NCI-H82 treated with DMSO at 0.1 percent for 48 hours (cell line): ENCODE data around the gene USP35.

Experiments
- DNase-seq: peaks from one replicate; lab custom pipeline; 2025; ENCODE audit not compliant: unreplicated experiment; lab: John Stamatoyannopoulos, UW

Gene USP35

DNA sequence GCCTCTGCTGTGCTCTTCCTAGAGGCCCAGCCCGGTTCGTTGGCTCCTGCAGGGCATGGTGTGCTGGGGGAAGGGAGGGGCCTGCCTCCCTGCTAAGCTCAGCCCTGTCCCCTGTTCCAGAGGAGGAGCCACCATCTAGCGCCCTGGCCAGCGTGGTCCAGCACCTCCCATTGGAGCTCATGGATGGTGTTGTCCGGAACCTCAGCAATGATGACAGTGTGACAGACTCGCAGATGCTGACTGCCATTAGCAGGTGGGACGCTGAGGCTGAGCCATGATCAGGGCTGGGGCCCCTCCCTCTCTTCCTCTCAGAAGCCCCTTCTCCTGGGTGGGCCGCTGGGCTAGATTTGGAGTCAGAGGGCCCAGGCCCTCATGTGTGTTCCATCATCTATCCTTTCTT, 9.1 kb downstream of the USP35 start:
- DNase-seq = no peak

DNA sequence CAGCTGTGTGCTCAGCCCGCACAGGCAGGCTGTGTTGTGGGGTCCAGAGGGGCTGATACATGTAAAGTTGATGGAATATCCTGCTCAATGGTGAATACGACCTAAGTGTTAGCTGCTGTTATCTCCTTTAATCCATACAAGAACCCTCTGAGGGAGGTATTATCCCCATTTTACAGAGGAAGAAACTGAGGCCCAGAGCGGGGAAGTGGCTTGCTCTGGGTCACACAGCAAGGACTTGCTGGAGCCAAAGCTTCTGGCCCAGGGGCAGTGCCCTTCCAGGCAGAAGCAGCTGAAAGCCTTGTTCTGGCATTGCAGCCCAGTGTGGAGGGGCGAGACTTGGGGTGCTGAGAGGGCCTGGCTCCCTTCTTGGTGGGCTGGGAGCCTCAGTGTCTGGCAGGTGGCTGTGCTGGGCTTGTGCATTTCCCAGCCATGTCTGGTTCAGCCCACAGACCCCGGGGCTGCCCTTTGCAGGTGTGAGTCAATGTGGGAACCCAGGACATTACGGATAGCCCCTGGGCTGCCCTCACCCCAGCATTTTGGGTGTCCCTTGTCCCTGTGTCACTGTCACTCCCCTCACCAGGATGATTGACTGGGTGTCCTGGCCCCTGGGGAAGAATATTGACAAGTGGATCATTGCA, 10.4 kb downstream of the USP35 start:
- DNase-seq = no peak

DNA sequence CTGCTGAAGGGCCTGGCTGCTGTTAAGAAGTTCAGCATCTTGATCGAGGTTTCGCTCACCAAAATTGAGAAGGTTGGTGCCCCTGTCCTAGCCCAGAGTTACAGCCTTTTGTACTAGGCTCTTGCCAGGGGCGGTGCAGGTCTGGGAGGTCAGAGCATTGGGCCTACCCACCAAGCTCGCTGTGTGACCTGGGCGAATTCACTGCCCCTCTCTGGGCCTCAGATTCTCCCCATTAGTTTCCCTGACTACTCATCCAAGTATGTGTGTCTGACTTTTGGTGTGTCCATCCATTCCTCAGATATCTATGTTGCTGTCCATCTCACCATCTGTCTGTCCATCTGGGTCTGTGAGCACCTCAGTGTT, 10.9 kb downstream of the USP35 start:
- no peak for DNase-seq

DNA sequence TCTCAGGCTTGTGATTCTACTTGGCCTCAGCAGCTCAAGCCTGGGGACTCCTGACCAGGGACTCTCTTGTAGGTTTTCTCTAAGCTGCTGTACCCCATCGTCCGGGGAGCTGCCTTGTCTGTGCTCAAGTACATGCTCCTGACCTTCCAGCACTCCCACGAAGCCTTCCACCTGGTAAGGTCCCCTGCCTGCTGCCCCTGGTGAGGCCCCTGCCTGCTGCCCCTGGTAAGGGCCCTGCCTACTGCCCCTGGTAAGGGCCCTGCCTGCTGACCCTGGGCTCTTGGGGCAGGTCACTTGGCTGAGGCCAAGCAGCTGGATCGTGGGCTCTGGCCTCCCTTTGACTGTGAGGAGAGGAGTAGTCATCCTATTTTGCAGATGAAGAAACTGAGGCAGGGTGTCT, 11.3 kb downstream of the USP35 start:
- no peak for DNase-seq

DNA sequence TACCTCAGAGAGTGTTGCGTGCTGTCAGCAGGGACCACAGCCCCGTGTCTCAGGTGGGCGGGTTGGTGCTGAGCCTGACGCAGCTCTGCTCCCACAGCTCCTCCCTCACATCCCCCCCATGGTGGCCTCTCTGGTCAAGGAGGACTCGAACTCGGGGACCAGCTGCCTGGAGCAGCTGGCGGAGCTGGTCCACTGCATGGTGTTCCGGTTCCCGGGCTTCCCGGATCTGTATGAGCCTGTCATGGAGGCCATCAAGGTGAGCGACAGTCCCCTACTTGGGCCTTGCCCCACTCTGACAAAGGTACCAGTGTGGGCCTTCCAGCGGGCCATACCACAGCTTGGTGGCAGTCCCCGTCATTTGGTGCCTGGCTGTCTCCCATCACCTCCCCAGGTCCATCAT, 11.8 kb downstream of the USP35 start:
- DNase-seq = no peak

DNA sequence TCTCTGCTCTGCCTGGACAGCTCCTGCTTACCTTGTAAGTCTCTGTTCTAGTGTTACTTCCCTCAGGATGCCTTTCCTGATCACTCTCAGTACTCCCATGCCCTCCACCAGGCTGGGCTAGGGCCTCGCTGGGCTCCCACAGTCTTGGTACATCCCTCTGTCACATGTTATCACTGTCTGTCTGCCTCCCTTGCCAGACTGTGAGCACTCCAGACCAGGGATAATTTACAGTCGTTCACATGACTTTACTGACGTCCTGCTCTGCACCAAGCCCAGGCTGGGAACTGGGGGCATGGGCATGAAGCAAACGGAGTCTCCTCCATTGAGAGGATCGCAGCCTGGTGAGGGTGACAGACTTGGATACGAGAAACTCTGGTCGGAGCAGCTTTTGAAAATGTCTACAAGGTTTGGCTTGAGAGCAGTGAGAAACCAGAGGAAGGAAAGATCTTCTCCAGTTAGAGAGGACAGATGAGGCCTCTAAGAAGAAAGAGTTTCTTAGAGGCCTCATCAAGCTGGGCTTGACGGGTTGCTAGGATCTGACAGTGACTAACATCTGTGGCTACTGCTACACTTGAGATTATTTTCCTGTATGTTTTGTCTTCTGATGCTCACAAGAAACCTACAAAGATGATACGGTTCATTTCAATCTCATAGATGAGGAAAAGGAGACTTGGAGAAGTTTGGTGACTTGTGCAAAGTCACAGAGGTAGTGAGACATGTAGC, 12.5 kb downstream of the USP35 start:
- no peak for DNase-seq

DNA sequence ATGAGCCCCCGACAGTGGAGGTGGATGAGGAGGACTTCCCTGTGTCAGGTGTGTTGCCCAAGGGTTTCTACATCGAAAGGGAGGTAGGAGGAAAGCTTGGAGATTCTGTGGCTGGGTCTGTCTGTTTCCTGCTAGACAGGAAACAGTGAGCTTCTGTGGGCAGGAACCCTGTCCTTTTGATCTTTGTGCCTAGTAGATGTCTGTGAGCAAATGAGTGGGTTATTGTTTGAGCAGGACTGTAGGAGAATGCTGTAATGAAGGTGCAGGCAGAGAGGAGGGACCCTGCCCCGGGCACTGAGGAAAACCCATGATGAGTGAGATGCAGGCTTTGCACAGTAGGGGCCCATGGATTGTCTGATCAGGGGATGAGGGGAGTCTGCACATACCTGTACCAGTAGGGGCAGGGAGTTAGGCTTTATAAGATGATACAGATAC, 14.0 kb downstream of the USP35 start:
- DNase-seq = no peak

DNA sequence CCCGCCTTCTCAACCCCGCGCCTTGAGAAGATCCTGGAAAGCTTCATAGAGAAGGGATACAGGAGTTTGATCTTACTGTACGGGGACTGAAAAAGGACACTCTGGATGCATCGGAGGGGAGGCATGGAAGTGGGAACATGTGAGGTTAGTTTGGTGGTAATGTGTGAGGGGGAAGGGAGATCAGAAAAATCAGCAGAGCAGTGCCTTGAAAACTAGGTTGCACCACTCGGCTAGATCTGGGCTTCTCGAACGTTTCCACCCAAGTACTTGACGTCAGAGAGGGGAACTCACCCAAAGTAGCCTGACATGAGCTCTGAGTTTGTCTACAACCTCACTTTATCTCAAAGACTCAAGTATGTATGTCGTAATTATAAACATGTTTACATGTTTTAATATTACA, 14.5 kb downstream of the USP35 start:
- DNase-seq = no peak

DNA sequence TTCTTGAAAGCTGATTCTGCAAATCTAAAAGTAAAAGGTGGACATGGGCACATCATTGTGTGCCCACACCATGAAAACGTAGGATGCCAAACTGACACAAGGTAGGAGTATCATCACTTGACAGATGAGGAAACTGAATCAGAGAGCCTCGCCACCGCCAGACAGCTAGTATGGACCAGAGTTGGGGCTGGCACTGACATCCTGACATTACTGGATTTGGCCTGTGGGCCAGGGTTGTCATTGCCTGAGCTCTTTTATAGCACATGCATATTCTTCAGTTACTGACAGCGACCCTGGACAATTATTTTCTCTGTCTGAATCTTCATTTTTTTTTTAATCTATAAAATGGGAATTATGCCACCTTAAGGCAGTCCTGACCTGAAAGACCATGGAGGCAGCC, 16.5 kb downstream of the USP35 start:
- DNase-seq = no peak

DNA sequence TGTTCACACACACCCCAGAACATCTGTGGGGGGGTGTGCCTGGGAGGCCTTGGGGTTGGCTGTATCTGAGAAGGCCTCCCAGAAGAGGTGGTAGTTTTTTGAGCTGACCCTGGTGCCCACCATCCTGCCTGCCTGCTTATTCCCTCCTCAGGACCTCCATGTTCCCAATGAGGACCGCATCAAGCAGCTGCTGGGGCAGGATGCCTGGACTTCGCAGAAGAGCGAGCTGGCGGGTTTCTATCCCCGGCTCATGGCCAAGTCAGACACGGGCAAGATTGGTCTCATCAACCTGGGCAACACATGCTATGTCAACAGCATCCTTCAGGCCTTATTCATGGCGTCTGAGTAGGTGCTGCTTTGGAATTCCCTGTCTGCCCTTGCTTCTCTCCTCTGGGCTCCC, 17.0 kb downstream of the USP35 start:
- no peak for DNase-seq

DNA sequence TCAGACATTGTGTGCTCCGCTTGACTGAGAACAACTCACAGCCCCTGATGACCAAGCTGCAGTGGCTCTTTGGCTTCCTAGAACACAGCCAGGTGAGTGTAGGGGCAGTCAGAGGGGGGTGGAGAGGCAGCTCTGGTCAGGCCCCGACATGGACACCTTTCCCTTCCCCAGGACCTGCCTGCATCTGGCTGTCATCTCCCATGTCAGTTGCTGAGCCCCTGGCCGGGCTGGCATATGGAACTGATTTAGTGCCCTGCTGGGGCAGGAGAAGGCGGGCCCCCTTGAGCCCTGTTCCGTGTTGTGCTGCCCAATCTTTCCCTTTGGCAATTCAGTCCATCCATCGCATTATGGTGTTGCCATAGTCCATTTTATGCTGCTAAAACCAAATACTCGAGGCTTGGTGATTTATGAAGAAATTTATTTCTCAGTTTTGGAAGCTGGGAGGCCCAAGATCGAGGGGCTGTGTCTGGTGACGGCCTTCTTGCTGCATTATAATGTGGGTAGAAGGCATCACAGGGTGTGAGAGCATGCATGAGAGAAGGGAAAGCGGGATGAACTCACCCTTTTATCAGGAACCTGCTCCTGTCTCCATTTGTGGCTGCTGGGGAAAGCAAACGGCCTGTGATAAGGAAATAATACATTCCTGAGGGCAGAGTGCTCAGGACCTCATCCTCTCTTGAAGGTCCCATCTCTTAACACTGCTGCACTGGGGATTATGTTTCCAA, 19.0 kb downstream of the USP35 start:
- DNase-seq = no peak

DNA sequence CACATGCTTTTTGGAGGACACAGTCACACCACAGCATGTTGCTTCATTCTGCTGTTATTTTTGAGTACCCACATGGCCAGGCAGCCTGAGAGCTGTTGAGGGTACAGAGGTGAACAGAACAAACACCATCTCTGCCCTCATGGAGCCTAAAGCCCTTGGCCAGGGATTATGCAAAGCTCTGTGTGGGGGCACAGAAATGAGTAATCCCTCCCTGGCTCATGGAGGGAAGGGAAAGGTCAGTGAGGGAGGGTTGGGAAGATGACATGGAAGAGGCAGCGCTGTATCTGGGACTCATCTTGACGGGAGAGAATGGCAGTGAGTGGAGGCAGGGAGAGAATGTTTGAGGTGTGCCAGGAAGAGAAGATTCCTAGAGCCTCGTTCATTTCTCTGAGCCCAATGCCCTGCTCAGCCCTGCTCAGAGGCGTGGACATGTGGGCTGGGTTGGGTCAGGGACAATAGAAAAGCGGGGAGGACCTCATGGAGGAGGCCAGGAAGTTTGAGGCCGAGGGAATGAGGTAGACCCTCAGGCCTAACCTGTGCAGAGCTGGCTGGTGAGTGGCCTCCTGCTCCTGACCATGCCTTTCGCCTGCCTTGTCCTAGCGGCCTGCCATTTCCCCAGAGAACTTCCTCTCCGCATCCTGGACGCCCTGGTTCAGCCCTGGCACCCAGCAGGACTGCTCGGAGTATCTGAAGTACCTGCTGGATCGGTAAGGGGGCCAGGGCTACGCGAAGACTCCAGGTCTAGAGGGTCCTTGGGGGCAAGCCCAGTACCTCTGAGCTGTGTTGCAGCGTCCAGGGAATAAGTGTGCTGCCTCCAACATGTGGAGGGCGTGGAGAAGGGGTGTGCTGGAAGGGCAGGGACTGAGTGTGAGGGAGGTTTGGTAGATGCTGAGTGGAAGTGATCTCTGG, 19.8 kb downstream of the USP35 start:
- no peak for DNase-seq

DNA sequence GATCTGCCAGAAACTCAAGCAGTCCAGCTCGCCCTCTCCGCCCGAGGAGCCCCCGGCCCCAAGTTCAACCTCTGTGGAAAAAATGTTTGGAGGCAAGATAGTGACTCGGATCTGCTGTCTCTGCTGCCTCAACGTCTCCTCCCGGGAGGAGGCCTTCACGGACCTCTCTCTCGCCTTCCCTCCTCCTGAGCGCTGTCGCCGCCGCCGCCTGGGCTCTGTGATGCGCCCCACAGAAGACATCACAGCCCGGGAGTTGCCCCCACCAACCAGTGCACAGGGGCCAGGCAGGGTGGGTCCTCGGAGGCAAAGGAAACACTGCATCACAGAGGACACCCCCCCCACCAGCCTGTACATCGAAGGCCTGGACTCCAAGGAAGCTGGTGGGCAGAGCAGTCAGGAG, 20.8 kb downstream of the USP35 start:
- no peak for DNase-seq

DNA sequence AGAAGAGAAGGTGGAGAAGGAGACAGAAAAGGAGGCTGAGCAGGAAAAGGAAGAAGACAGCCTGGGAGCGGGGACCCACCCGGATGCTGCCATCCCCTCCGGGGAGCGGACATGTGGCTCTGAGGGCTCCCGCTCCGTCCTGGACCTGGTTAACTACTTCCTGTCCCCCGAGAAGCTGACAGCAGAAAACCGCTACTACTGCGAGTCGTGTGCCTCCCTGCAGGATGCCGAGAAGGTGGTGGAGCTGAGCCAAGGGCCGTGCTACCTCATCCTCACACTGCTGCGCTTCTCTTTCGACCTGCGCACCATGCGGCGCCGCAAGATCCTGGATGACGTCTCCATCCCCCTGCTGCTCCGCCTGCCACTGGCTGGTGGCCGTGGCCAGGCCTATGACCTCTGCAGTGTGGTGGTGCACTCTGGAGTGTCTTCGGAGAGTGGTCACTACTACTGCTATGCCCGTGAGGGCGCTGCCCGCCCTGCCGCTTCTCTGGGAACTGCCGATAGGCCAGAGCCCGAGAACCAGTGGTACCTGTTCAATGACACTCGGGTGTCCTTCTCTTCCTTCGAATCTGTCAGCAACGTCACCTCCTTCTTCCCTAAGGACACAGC, 21.4 kb downstream of the USP35 start:
- no peak for DNase-seq

DNA sequence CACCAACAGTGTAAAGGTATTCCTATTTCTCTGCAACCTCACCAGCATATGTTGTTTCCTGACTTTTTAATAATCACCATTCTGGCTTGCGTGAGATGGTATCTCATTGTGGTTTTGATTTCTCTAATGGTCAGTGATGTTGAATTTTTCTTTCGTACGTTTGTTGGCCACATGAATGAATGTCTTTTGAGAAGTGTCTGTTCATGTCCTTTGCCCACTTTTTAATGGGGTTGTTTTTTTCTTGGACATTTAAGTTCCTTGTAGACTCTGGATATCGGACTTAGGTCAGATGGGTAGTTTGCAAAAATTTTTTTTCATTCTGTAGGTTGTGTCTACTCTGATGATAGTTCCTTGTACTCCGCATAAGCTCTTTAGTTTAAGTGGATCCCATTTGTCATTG, 22.8 kb downstream of the USP35 start:
- no peak for DNase-seq

DNA sequence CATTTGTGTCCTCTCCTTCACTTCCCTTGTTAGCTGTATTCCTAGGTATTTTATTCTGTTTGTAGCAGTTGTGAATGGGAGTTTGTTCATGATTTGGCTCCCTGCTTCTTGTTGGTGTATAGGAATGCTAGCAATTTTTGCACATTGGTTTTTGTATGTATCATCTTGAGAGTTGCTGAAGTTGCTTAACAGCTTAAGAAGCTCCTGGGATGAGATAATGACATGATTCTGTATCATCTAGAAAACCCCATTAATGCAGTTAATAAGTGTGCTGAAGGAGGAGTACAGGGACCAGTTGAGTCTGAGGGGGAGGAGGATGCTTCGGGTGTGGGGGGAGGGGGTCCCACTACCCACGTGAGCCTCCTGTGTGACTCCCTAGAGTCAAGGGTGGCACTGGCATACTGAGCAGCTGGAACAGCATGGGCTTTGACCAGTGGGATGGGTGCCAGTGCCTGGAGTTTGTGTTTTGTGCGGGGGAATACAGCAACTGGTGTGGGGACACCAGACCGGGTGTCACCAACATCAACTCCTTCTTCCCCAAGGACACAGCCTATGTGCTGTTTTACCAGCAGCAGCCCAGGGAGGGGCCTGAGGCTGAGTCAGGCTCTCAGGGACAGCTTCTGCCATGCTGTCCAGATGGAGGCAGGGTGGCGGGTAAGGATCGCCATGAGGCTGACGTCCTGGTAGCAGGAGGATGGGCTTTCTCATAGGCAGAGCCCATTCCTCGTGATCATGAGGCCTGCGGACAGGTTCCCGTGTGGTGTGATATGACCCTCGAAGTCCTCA, 24.1 kb downstream of the USP35 start:
- DNase-seq = no peak

DNA sequence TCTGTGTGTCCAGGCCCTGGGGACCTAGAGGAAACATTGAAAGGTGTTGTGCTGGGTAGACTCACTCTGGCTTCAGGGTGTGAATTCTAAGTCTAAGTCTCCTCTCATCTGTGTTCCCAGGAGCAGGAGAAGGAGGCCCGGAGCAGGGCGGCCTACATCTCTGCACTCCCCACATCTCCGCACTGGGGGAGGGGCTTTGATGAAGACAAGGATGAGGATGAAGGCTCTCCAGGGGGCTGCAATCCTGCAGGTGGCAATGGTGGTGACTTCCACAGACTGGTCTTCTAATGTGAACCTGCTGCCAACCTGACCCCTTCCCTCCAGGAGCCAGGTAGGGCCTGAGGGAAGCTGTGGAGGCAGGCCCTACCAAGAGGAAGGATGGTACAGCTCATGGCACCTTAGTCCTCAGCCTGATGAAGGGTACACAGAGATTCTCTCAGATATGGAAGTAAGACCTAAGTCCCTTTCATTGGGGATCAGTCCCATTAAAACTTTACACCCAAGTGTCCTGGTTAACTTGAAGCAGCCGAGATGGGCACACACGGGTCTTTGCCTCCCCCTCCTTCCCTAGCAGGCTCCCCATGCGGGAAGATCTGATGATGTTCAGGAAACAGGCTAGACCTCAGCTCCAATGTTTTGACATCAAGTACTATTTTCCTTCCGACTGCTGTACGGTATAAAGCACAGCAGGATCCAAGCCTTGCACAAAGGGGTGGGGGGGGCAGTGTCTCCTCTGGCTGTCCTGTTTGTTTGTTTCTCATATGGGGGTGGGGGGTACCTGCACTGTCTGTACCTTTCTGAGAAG, 25.0 kb downstream of the USP35 start:
- no peak for DNase-seq

DNA sequence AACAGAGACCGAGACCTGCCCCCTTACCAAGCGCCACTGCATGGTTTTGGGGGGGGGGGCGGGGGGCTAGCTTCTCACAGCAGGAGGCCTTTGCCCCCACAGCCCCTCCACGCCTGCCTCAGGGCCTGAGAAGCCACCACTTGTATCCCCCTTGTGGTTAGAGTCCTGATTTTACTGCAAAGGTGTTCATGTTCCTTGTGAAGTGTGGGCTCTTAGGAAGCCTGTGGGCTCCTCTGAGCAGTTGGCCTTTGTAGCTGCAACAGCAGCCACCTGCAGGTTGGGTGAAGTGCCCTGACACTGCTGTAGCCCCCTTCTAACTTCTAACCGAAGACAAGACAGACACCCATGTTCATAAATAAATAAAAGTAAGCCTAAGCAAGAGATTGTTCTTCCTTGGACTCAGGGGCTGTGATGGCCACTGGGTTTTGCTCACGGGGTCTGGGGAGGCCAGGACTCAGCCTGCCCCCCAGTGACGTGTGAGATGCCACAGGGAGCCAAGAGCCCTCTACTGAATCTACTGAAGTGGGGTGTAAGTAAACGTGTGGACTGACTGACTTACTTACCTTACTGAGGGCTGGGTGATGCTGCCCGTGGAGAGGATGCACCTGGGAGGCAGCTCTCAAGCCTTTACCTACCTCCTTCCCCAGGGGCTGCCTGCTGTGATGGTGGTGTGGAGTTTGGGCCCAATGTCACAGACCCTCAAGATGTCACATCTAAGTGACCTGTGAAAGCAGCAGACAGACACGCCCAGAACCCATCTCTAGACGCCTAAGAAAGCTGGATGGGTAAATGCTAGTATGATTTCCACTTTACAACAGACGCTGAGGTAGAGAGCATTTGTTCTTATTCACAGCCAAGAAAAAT, 25.8 kb downstream of the USP35 start:
- no peak for DNase-seq
